Activated CD4-positive, alpha-beta memory T cell treated with anti-CD3 and anti-CD28 coated beads for 36 hours (primary cell): ENCODE results near the gene SRSF4. TPM values are rescaled to one million over a fixed set of nuclear protein-coding genes. Genes with fewer than 3 reads are reported as not detected.
A peak's percentile ranks its signal among the peaks of the same experiment; 100 is the strongest.

Experiments
- CTCF ChIA-PET: fragments of 350-600 bp; sonication (Branson Sonifier 250); formaldehyde crosslinking; loops from one replicate; lab custom pipeline; 2021; ENCODE audit warnings: antibody characterized with exemption, inconsistent platforms; lab: Charles Lee
- POLR2A ChIA-PET: fragments of 350-600 bp; sonication (Branson Sonifier 250); formaldehyde crosslinking; loops from one replicate; lab custom pipeline; 2021; ENCODE audit warnings: antibody characterized with exemption; lab: Charles Lee
- DNase-seq: peaks from one replicate; pipeline ENCODE4 v3.0.0-alpha.2; 2020
- H3K27ac Mint-ChIP-seq: one replicate; pipeline ENCODE4 v1.8.0; 2021; ENCODE audit warnings: mixed read lengths
- H3K27me3 Mint-ChIP-seq: one replicate; pipeline ENCODE4 v1.8.0; 2021; ENCODE audit warnings: mixed read lengths
- H3K36me3 Mint-ChIP-seq: one replicate; pipeline ENCODE4 v1.8.0; 2021; ENCODE audit warnings: mixed read lengths
- H3K4me1 Mint-ChIP-seq: one replicate; pipeline ENCODE4 v1.8.0; 2021; ENCODE audit warnings: low read depth, mixed read lengths
- H3K4me3 Mint-ChIP-seq: one replicate; pipeline ENCODE4 v1.8.0; 2021; ENCODE audit warnings: mild to moderate bottlenecking, mixed read lengths
- H3K9me3 Mint-ChIP-seq: one replicate; pipeline ENCODE4 v1.8.0; 2021; ENCODE audit warnings: mixed read lengths
- intact Hi-C: fragments of 100-400 bp; cut with micrococcal nuclease; formaldehyde crosslinking; loops from one replicate; pipeline ENCODE4 v1.15.1; 2023
- total RNA-seq, 2 experiments: library from RNA; stranded (reverse); gene quantifications; one replicate each; pipeline ENCODE4 v1.2.3, GENCODE V29; 2021

Gene SRSF4
- total RNA-seq, 2 experiments from 2014 or later: 133 to 136 TPM

- H3K27me3 Mint-ChIP-seq: no peaks in the 10 kb centered on the region
- CTCF ChIA-PET: interaction anchor here (1.9 kb wide), 1 partner anchor 15 kb away, joined by 6 read pairs; no protein-coding TSS in a partner anchor
- POLR2A ChIA-PET: no interaction called here
- intact Hi-C loops: no loop called here
- H3K27ac Mint-ChIP-seq: no peak overlapping the region
- H3K36me3 Mint-ChIP-seq: peaks cover 20% of the 10 kb centered on the region
- H3K9me3 Mint-ChIP-seq: no peaks in the 10 kb centered on the region
- DNase-seq: no peak
- H3K4me3 Mint-ChIP-seq: no peak overlapping the region
- no peaks in the 10 kb centered on the region for H3K4me1 Mint-ChIP-seq
Measured at GRCh38 chr1:29217633-29218032, 35.9 kb upstream of the SRSF4 start.

GRCh38 chr1:29213055-29213454 is 31.4 kb upstream of the SRSF4 start:
- ChIA-PET POLR2A (no interaction called here), CTCF (no interaction called here)
- no peak for DNase-seq
- Mint-ChIP-seq H3K27ac (no peak overlapping the region), H3K36me3 (peaks cover 23% of the 10 kb centered on the region), H3K4me3 (no peak overlapping the region), H3K27me3 (no peaks in the 10 kb centered on the region), H3K4me1 (no peaks in the 10 kb centered on the region), H3K9me3 (no peaks in the 10 kb centered on the region)
- intact Hi-C loops: no loop called here

- Mint-ChIP-seq H3K27me3 (no peaks in the 10 kb centered on the region), H3K4me1 (no peaks in the 10 kb centered on the region), H3K4me3 (no peak overlapping the region), H3K36me3 (peaks cover 23% of the 10 kb centered on the region), H3K27ac (no peak overlapping the region), H3K9me3 (no peaks in the 10 kb centered on the region)
- POLR2A ChIA-PET: no interaction called here
- DNase-seq: no peak
- intact Hi-C loops: no loop called here
- CTCF ChIA-PET: no interaction called here
Measured at GRCh38 chr1:29211086-29212030, 29.7 kb upstream of the SRSF4 start.

- Mint-ChIP-seq H3K36me3 (peaks cover 26% of the 10 kb centered on the region), H3K9me3 (no peaks in the 10 kb centered on the region), H3K27ac (no peak overlapping the region), H3K4me1 (no peaks in the 10 kb centered on the region), H3K4me3 (no peak overlapping the region), H3K27me3 (no peaks in the 10 kb centered on the region)
- ChIA-PET POLR2A (no interaction called here), CTCF (no interaction called here)
- no peak for DNase-seq
- intact Hi-C loops: no loop called here
Measured at GRCh38 chr1:29210278-29211085, 28.8 kb upstream of the SRSF4 start.

- no peak for DNase-seq
- Mint-ChIP-seq H3K27ac (no peak overlapping the region), H3K27me3 (no peaks in the 10 kb centered on the region), H3K9me3 (no peaks in the 10 kb centered on the region), H3K4me1 (no peaks in the 10 kb centered on the region), H3K36me3 (peaks cover 20% of the 10 kb centered on the region), H3K4me3 (no peak overlapping the region)
- ChIA-PET CTCF (no interaction called here), POLR2A (no interaction called here)
- intact Hi-C loops: loop anchor here (10.0 kb wide), 1 partner anchor 424 kb away; no protein-coding TSS in a partner anchor
Measured at GRCh38 chr1:29209173-29209572, 27.5 kb upstream of the SRSF4 start.

GRCh38 chr1:29208442-29208841 is 26.7 kb upstream of the SRSF4 start:
- intact Hi-C loops: loop anchor here (10.0 kb wide), 1 partner anchor 424 kb away; no protein-coding TSS in a partner anchor
- H3K4me1 Mint-ChIP-seq: no peaks in the 10 kb centered on the region
- H3K27ac Mint-ChIP-seq: no peak overlapping the region
- no peaks in the 10 kb centered on the region for H3K27me3 Mint-ChIP-seq
- no peak for DNase-seq
- no peaks in the 10 kb centered on the region for H3K9me3 Mint-ChIP-seq
- ChIA-PET CTCF (interaction anchor here (1.6 kb wide), 1 partner anchor 327 kb away, joined by 4 read pairs; no protein-coding TSS in a partner anchor), POLR2A (no interaction called here)
- H3K4me3 Mint-ChIP-seq: no peak overlapping the region
- H3K36me3 Mint-ChIP-seq: peaks cover 17% of the 10 kb centered on the region

- Mint-ChIP-seq H3K4me1 (peaks cover 6% of the 10 kb centered on the region), H3K27me3 (no peaks in the 10 kb centered on the region), H3K27ac (peak overlapping the region; percentile 23), H3K36me3 (peaks cover 16% of the 10 kb centered on the region), H3K4me3 (no peak overlapping the region), H3K9me3 (no peaks in the 10 kb centered on the region)
- POLR2A ChIA-PET: interaction anchor here (0.9 to 2.8 kb wide), 2 partner anchors 10 to 21 kb away, joined by 3 to 19 read pairs; partner anchors contain the start of gene SRSF4
- DNase-seq: peak; percentile 94
- intact Hi-C loops: loop anchor here (1.0 to 10.0 kb wide), 6 partner anchors 21 to 418 kb away; partner anchors contain the start of genes SRSF4 and TMEM200B
- CTCF ChIA-PET: interaction anchor here (0.6 to 3.2 kb wide), 52 partner anchors 8 to 1506 kb away, joined by 3 to 69 read pairs (median 4); partner anchors contain the start of genes MECR, SRSF4 and TMEM200B
Measured at GRCh38 chr1:29202584-29203340, 21.1 kb upstream of the SRSF4 start.

- H3K27ac Mint-ChIP-seq: no peak overlapping the region
- peaks cover 16% of the 10 kb centered on the region for H3K36me3 Mint-ChIP-seq
- no peak for DNase-seq
- peaks cover 6% of the 10 kb centered on the region for H3K4me1 Mint-ChIP-seq
- H3K27me3 Mint-ChIP-seq: no peaks in the 10 kb centered on the region
- H3K9me3 Mint-ChIP-seq: no peaks in the 10 kb centered on the region
- intact Hi-C loops: loop anchor here (1.0 to 10.0 kb wide), 5 partner anchors 21 to 417 kb away; partner anchors contain the start of genes SRSF4 and TMEM200B
- CTCF ChIA-PET: interaction anchor here (0.6 to 3.2 kb wide), 47 partner anchors 8 to 1506 kb away, joined by 3 to 69 read pairs (median 4); partner anchors contain the start of genes MECR, SRSF4 and TMEM200B
- H3K4me3 Mint-ChIP-seq: no peak overlapping the region
- POLR2A ChIA-PET: interaction anchor here (0.9 to 2.8 kb wide), 2 partner anchors 10 to 21 kb away, joined by 3 to 19 read pairs; partner anchors contain the start of gene SRSF4
Measured at GRCh38 chr1:29202053-29202452, 20.4 kb upstream of the SRSF4 start.

- intact Hi-C loops: loop anchor here (1.0 to 10.0 kb wide), 5 partner anchors 20 to 417 kb away; partner anchors contain the start of genes SRSF4 and TMEM200B
- no peak overlapping the region for H3K4me3 Mint-ChIP-seq
- no peak for DNase-seq
- peaks cover 6% of the 10 kb centered on the region for H3K4me1 Mint-ChIP-seq
- no peaks in the 10 kb centered on the region for H3K27me3 Mint-ChIP-seq
- H3K9me3 Mint-ChIP-seq: no peaks in the 10 kb centered on the region
- peaks cover 16% of the 10 kb centered on the region for H3K36me3 Mint-ChIP-seq
- H3K27ac Mint-ChIP-seq: no peak overlapping the region
- ChIA-PET POLR2A (interaction anchor here (2.8 kb wide), 1 partner anchor 20 kb away, joined by 19 read pairs; the partner anchor contains the start of gene SRSF4), CTCF (interaction anchor here (0.9 to 3.2 kb wide), 19 partner anchors 10 to 417 kb away, joined by 3 to 69 read pairs (median 6); partner anchors contain the start of genes SRSF4 and TMEM200B)
Measured at GRCh38 chr1:29201595-29202051, 19.9 kb upstream of the SRSF4 start.

GRCh38 chr1:29200906-29201594 is 19.4 kb upstream of the SRSF4 start:
- no peaks in the 10 kb centered on the region for H3K27me3 Mint-ChIP-seq
- no peak overlapping the region for H3K4me3 Mint-ChIP-seq
- ChIA-PET CTCF (interaction anchor here (0.9 to 3.2 kb wide), 13 partner anchors 16 to 416 kb away, joined by 3 to 69 read pairs (median 10); partner anchors contain the start of genes SRSF4 and TMEM200B), POLR2A (interaction anchor here (2.8 kb wide), 1 partner anchor 20 kb away, joined by 19 read pairs; the partner anchor contains the start of gene SRSF4)
- intact Hi-C loops: loop anchor here (5.0 to 10.0 kb wide), 2 partner anchors 79 to 416 kb away; partner anchors contain the start of gene TMEM200B
- H3K9me3 Mint-ChIP-seq: no peaks in the 10 kb centered on the region
- H3K4me1 Mint-ChIP-seq: peaks cover 6% of the 10 kb centered on the region
- no peak for DNase-seq
- peaks cover 16% of the 10 kb centered on the region for H3K36me3 Mint-ChIP-seq
- no peak overlapping the region for H3K27ac Mint-ChIP-seq
